GM23248 (cell line): ENCODE data around the gene EGLN2. TPM values are rescaled to one million over a fixed set of nuclear protein-coding genes. Genes with fewer than 3 reads are reported as not detected.
A peak's percentile ranks its signal among the peaks of the same experiment; 100 is the strongest.

Experiments used
- DNase-seq: peaks from one replicate; pipeline ENCODE4 v3.0.0-alpha.2; 2015
- H2AFZ ChIP-seq: fragments of 200-600 bp; sonication (generic); 2 replicates; pipeline ENCODE4 v1.6.1; 2016; ENCODE audit warnings: antibody characterized with exemption
- H3F3A ChIP-seq: fragments of 200-600 bp; sonication (generic); 2 replicates; pipeline ENCODE4 v1.6.1; 2016; ENCODE audit warnings: mild to moderate bottlenecking, antibody characterized with exemption, mixed run types; ENCODE audit not compliant: insufficient read depth
- H3K27ac ChIP-seq: fragments of 200-600 bp; sonication (generic); 2 replicates; pipeline ENCODE4 v1.5.1; 2016; ENCODE audit warnings: mild to moderate bottlenecking
- H3K27me3 ChIP-seq: fragments of 200-600 bp; sonication (generic); replicated peaks from 2 replicates; pipeline ENCODE4 v1.6.1; 2016; ENCODE audit warnings: mild to moderate bottlenecking; ENCODE audit not compliant: insufficient read depth
- H3K36me3 ChIP-seq: fragments of 200-600 bp; sonication (generic); 2 replicates; pipeline ENCODE4 v1.6.1; 2016; ENCODE audit warnings: low read depth, mild to moderate bottlenecking
- H3K4me1 ChIP-seq: fragments of 200-600 bp; sonication (generic); 2 replicates; pipeline ENCODE4 v1.6.1; 2016; ENCODE audit warnings: mild to moderate bottlenecking; ENCODE audit not compliant: insufficient read depth
- H3K4me2 ChIP-seq: fragments of 200-600 bp; sonication (generic); one replicate; pipeline ENCODE4 v1.6.1; 2016; ENCODE audit warnings: mild to moderate bottlenecking; ENCODE audit not compliant: unreplicated experiment
- H3K4me3 ChIP-seq: fragments of 200-600 bp; sonication (generic); 2 replicates; pipeline ENCODE4 v1.5.1; 2016; ENCODE audit warnings: mild to moderate bottlenecking
- H3K79me2 ChIP-seq: fragments of 200-600 bp; sonication (generic); 2 replicates; pipeline ENCODE4 v1.6.1; 2016; ENCODE audit warnings: mild to moderate bottlenecking; ENCODE audit not compliant: insufficient read depth
- H3K9ac ChIP-seq: fragments of 200-600 bp; sonication (generic); 2 replicates; pipeline ENCODE4 v1.6.1; 2016; ENCODE audit warnings: mild to moderate bottlenecking
- H3K9me2 ChIP-seq: fragments of 200-600 bp; sonication (generic); 2 replicates; pipeline ENCODE4 v1.6.1; 2016; ENCODE audit warnings: mixed run types, mild to moderate bottlenecking, moderate library complexity; ENCODE audit not compliant: insufficient read depth
- H3K9me3 ChIP-seq: fragments of 200-600 bp; sonication (generic); one replicate; pipeline ENCODE4 v1.6.1; 2017; ENCODE audit warnings: low read depth
- H4K20me1 ChIP-seq: fragments of 200-600 bp; sonication (generic); 2 replicates; pipeline ENCODE4 v1.6.0; 2016; ENCODE audit not compliant: insufficient read depth
- EZH2 ChIP-seq: fragments of 200-600 bp; sonication (generic); IDR thresholded peaks from 2 replicates; pipeline ENCODE4 v1.6.1; 2018; ENCODE audit warnings: antibody characterized with exemption, mild to moderate bottlenecking; ENCODE audit not compliant: insufficient read depth, poor library complexity, severe bottlenecking
- EZH2phosphoT487 ChIP-seq: fragments of 200-600 bp; sonication (generic); IDR thresholded peaks from 2 replicates; pipeline ENCODE4 v1.6.1; 2018; ENCODE audit warnings: antibody characterized with exemption, moderate library complexity, mild to moderate bottlenecking, low read depth; ENCODE audit not compliant: insufficient read depth
- WGBS, 2 experiments: methylation state at CpG; one replicate each; pipeline ENCODE4 v1.1.6; 2015 to 2017; ENCODE audit warnings: low lambda C conversion rate in 2 of 2, low coverage in 1 of 2; ENCODE audit errors: missing lambda C conversion rate in 2 of 2; 5-methylcytosine and 5-hydroxymethylcytosine counted together
- in situ Hi-C: fragments of 300-500 bp; cut with MboI; formaldehyde crosslinking; loops from 2 replicates; pipeline ENCODE4 v1.15.0; 2020
- polyA plus RNA-seq: library from polyadenylated mRNA; unstranded; fragments of >200 nt; fragmentation: Nextera tagmentation; extraction: Ambion mirVana; gene quantifications from 2 replicates; pipeline ENCODE4 v1.2.1, GENCODE V29; 2016
- total RNA-seq: library from RNA; depleted of rRNA; stranded (reverse); fragments of >200 nt; shearing (Covaris generic); gene quantifications from 2 replicates; pipeline ENCODE4 v1.2.3, GENCODE V29; 2014

Gene EGLN2
- total and polyA plus RNA-seq, 2 experiments from 2014 or later = 52.5 to 83.3 TPM

DNA sequence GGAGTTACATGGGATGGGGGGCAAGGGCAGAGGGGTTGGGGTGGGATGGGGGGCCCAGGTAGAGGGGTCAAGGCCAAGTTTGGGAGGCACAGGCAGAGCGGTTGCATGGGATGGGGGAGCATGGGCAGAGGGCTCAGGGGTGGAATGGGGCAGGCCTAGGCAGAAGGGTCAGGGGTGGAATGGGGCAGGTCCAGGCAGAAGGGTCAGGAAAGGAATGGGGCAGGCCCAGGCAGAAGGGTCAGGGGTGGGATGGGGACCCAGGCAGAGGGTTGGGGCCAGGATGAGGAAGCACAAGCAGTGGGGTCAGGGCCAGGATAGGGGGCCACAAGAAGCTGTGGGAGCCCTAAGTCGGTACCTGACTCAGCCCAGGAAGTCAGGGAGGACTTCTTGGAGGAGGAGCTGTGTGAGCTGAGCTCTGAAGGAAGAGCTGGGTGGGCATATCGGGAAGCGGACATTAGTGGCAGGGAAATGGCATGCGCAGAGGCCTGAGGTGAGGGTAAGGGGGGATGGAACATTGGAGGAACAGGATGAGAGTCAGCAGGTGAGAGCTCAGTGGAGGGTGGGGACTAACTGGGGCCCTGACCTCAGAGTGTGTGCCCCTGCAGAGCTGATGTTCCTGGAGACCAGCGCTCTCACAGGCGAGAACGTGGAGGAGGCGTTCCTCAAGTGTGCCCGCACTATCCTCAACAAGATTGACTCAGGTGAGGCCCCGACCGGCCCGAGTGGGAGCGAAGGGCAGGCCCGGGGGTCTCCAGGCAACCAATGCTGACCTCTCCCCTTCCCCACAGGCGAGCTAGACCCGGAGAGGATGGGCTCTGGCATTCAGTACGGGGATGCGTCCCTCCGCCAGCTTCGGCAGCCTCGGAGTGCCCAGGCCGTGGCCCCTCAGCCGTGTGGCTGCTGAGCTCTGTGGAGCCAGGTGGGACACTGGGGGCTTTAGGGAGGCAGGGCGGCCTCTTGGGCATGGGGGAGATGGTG, 12.6 kb upstream of the EGLN2 start:
- Histone ChIP-seq H4K20me1 (no peaks in the 10 kb centered on the region), H3K9me2 (no peaks in the 10 kb centered on the region), H3K9me3 (no peaks in the 10 kb centered on the region), H3F3A (no peaks in the 10 kb centered on the region), H3K4me1 (no peaks in the 10 kb centered on the region), H3K4me2 (no peak overlapping the region), H3K79me2 (no peaks in the 10 kb centered on the region), H3K27me3 (no peaks in the 10 kb centered on the region), H2AFZ (no peak overlapping the region), H3K27ac (no peak overlapping the region), H3K9ac (no peak overlapping the region), H3K36me3 (no peaks in the 10 kb centered on the region), H3K4me3 (no peak overlapping the region)
- TF ChIP-seq EZH2 = no peak
- in situ Hi-C loops = no loop called here
- 86 to 89% methylated on average over 24 to 25 of the region's 25 CpGs for WGBS, 2 experiments
- DNase-seq = no peak

DNA sequence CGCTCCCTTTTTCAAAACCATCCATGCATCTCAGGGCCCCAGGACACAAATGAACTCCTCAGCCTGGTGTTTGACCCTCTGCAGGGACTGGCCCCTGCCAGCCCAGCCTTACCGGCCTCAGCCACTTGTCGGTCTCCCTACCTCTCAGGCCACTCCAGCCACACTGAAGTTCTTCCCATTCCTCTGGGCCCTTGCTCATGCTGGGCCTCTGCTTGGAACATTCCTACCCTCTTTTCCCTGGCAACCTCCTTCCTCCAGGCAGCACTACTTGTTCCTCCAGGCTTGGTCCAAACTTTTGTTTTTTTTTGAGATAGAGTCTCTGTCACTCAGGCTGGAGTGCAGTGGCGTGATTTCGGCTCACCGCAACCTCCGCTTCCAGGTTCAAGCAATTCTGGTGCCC, 7.6 kb upstream of the EGLN2 start:
- TF ChIP-seq EZH2 (no peak), EZH2phosphoT487 (no peak)
- WGBS, 2 experiments = 89 to 95% methylated on average over 7 of the region's 7 CpGs
- Histone ChIP-seq H4K20me1 (no peaks in the 10 kb centered on the region), H3K9me2 (no peaks in the 10 kb centered on the region), H3F3A (no peaks in the 10 kb centered on the region), H3K79me2 (no peaks in the 10 kb centered on the region), H3K36me3 (no peaks in the 10 kb centered on the region), H3K4me1 (no peaks in the 10 kb centered on the region), H3K9me3 (no peaks in the 10 kb centered on the region), H3K4me3 (no peak overlapping the region), H3K27ac (no peak overlapping the region), H3K4me2 (no peak overlapping the region), H3K9ac (no peak overlapping the region), H3K27me3 (no peaks in the 10 kb centered on the region), H2AFZ (no peak overlapping the region)
- in situ Hi-C loops = no loop called here
- no peak for DNase-seq

DNA sequence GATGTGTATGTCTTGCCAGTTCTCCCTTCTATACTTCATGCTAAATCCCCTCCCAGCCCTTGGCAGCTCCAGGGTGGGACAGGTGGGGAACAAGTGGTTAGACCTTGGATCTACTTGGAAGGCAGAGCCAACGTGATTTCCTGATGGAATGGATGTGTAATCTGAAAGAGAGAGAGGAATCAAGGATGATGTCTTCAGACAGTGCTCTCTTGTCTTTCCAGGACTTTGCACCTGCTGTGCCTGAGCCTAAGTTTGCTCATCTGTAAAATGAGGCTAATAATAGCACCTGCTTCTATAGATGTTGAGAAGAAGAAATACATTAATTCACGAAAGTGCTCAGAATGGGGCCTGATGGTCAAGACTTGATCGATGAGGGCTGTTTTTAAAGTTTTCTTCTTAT, 7.0 kb upstream of the EGLN2 start:
- Histone ChIP-seq H3F3A (no peaks in the 10 kb centered on the region), H3K9me3 (no peaks in the 10 kb centered on the region), H2AFZ (no peak overlapping the region), H3K9ac (no peak overlapping the region), H3K36me3 (no peaks in the 10 kb centered on the region), H3K4me1 (no peaks in the 10 kb centered on the region), H3K9me2 (no peaks in the 10 kb centered on the region), H3K79me2 (no peaks in the 10 kb centered on the region), H4K20me1 (no peaks in the 10 kb centered on the region), H3K4me2 (no peak overlapping the region), H3K27me3 (no peaks in the 10 kb centered on the region), H3K4me3 (no peak overlapping the region), H3K27ac (no peak overlapping the region)
- in situ Hi-C loops = no loop called here
- DNase-seq = no peak
- TF ChIP-seq EZH2 = no peak
- no peak for TF ChIP-seq EZH2phosphoT487
- WGBS, 2 experiments = 75 to 80% methylated on average over 3 of the region's 3 CpGs

DNA sequence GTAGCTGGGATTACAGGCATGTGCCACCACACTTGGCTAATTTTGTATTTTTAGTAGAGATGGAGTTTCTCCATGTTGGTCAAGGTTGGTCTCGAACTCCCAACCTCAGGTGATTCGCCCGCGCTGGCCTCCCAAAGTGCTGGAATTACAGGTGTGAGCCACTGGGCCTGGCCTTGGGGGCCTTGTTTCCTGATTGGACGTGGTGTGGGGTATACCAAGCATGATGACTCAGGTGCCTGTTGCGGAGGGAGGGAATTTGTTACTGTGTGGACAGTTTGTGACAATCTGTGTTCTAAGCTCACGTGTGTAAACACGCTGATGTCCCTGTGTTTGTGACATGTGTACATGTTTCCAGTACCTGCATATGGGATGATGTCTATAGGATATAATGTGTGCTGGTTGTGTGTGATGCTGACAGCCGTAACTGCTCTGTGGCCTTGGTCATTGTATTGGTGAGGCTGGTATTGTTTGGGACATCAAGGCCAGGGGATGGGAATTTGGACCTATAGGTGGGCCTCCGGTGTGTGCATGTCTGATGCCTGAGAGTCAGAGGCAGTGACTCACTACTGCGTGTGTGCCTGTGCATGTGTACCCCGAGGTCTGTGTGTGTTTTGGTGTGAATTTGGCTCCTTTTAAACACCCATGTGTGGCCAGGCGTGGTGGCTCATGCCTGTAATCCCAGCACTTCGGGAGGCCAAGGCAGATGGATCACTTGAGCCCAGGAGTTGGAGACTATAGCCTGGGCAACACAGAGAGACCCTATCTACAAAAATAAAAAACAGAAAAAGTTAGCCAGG, 1.6 kb upstream of the EGLN2 start:
- Histone ChIP-seq H3K4me3 (peak overlapping the region; percentile 92), H3K4me1 (peaks cover 13% of the 10 kb centered on the region), H3K27me3 (no peaks in the 10 kb centered on the region), H3K79me2 (peaks cover 33% of the 10 kb centered on the region), H4K20me1 (no peaks in the 10 kb centered on the region), H3K9me2 (no peaks in the 10 kb centered on the region), H3K9me3 (no peaks in the 10 kb centered on the region), H3K27ac (peak overlapping the region; percentile 88), H3K36me3 (no peaks in the 10 kb centered on the region), H3K4me2 (peak overlapping the region; percentile 73), H3K9ac (peak overlapping the region; percentile 83), H3F3A (peaks cover 19% of the 10 kb centered on the region), H2AFZ (peak overlapping the region; percentile 86)
- WGBS, 2 experiments = 89 to 90% methylated on average over 14 of the region's 14 CpGs
- TF ChIP-seq EZH2 (no peak), EZH2phosphoT487 (no peak)
- DNase-seq = no peak
- in situ Hi-C loops = no loop called here
